Measurements from ENCODE around the gene MYO18B. TPM values are rescaled to one million over a fixed set of nuclear protein-coding genes. Genes with fewer than 3 reads are reported as not detected.

The MYO18B gene
- total RNA-seq, 1 donor from 2014 or later, result not detected

DNA sequence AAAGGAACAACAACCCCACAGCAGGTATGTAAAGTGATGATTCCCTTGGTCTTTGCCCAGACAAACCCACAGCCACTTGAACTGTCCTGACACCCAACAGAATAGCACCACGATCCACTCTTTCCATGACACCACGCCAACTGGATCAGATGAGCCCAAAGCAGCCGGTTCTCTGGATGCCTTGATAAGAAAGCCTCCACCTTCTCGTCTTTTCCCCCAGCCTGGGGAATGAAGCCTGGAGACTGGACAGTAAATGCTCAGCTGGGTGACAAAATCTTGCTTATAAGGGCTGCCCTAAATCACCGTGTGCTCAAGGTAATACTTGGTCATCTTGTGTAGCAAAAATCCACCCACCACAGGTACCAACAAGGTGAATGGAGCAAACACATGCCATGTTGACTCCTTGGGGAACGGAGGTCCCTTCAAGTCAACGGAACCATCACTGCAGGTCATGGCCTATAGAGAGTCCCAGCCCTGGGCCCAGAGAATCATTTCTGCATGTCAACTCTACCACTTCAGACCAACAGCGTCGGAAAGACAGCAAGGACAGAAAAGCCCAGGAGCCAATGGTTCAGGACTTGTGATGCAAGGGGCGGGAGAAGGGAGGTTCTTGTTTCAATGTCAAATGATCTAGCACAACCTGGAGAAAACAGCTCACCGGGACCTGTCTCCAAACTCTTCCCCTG, 2.2 kb upstream of the MYO18B start:
- DNase-seq (ENCODE audit: low read depth, low spot score), result no peak
- TF ChIP-seq, protein P1, sequence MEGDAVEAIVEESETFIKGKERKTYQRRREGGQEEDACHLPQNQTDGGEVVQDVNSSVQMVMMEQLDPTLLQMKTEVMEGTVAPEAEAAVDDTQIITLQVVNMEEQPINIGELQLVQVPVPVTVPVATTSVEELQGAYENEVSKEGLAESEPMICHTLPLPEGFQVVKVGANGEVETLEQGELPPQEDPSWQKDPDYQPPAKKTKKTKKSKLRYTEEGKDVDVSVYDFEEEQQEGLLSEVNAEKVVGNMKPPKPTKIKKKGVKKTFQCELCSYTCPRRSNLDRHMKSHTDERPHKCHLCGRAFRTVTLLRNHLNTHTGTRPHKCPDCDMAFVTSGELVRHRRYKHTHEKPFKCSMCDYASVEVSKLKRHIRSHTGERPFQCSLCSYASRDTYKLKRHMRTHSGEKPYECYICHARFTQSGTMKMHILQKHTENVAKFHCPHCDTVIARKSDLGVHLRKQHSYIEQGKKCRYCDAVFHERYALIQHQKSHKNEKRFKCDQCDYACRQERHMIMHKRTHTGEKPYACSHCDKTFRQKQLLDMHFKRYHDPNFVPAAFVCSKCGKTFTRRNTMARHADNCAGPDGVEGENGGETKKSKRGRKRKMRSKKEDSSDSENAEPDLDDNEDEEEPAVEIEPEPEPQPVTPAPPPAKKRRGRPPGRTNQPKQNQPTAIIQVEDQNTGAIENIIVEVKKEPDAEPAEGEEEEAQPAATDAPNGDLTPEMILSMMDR (conservative IDR thresholded peaks at IDR 0.05), result no peak
- Mint-ChIP-seq H3K36me3 (ENCODE audit: low read depth) (no peaks in the 10 kb centered on the region), H3K9me3 (no peaks in the 10 kb centered on the region), H3K4me1 (no peaks in the 10 kb centered on the region), H3K4me3 (no peak overlapping the region), H3K27me3 (ENCODE audit: low read depth) (no peaks in the 10 kb centered on the region), H3K27ac (ENCODE audit: unreplicated experiment) (no peak overlapping the region)

DNA sequence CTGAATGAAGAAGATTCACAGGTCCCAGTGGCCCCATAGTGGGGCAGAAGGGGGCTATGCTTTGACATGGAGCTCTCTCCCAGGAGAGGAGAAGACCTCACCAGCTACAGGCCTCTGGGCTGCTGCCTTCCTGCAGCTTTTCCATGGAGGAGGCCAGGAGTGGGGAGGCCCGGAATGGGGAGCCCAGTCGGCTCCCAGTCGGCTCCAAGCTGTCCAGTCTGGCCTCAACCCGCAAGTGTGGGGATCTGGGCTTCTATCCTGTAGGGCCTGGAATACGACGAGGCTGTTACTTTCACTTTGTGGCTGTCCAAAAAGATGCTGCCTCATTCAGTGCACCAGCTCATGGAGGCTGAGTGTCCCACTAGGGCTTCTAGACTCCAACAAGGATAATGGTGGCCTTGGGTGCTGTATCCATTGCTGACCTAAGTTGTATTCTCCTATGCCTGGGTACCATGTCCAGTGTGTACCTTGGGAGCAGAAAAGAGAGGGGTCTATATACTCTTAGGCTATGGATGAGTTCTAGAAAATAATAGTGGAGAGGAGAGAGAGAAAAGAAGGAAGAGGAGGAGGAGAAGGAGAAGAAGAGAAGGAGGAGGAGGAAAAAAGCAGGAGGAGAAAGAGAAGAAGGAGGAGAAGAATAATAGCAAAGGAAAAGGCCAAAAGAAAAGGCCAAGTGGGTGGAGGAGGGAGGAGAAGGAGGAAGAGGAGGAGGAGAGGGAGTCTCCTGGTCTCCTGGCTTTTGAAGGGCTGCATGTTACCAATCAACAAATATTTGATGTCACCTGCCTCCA, 1.1 kb downstream of the MYO18B start:
- Mint-ChIP-seq H3K4me3 (no peak overlapping the region), H3K27me3 (ENCODE audit: low read depth) (no peaks in the 10 kb centered on the region), H3K9me3 (no peaks in the 10 kb centered on the region), H3K36me3 (ENCODE audit: low read depth) (no peaks in the 10 kb centered on the region), H3K27ac (ENCODE audit: unreplicated experiment) (no peak overlapping the region), H3K4me1 (no peaks in the 10 kb centered on the region)
- DNase-seq (ENCODE audit: low read depth, low spot score), result no peak
- TF ChIP-seq, protein P1 (conservative IDR thresholded peaks at IDR 0.05), result no peak

DNA sequence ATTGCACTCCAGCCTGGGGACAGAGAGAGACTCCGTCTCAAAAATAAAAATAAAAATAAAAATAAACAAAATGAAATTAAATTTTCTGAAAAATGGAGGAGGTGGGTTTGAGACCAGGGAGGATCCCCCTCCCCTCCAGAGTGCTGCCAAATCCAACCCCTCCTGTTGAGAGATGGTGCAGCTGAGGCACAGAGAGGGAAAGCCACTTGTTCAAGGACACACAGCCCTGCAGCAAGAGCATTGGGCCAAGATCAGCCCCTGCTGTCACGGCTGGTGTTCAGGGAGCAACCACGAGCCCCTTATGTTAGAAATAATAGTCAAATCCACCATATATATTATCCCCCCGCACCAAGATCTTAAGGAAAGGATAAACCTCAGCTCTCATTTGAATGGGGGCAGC, 2.7 kb downstream of the MYO18B start:
- Mint-ChIP-seq H3K9me3 (no peaks in the 10 kb centered on the region), H3K27ac (ENCODE audit: unreplicated experiment) (no peak overlapping the region), H3K4me3 (no peak overlapping the region), H3K27me3 (ENCODE audit: low read depth) (no peaks in the 10 kb centered on the region), H3K4me1 (no peaks in the 10 kb centered on the region), H3K36me3 (ENCODE audit: low read depth) (no peaks in the 10 kb centered on the region)
- no peak for DNase-seq (ENCODE audit: low read depth, low spot score)
- TF ChIP-seq, protein P1 (conservative IDR thresholded peaks at IDR 0.05), result no peak

DNA sequence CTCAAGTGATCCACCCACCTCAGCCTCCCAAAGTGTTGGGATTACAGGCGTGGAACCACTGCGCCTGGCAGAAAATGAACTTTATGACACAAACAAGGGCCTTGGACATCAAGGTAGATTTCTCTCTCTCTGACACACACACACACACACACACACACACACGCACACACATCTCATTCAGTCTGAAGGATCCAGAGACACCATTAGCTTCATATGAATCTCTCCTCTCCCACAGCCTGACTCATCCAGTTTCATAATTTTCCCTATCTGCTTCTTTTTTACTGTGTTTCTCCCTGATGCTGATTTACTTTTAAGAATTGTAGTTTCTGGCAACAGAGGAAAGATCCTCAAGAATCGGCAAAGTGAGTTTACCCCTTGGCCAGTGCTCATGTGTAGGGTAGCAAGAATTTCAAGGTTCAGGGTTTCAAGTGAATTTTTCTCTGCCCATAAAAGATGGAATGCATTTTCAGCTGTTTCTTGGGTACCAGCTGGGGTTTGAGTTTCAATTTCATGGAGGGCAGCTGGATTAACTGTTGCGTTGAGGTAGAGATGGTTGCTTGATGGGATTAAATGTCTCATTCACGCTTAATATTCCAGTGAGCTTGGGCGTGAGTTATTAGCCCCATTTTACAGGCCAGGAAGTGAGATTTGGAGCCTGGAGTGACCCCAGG, 3.5 kb downstream of the MYO18B start:
- H3K27me3 Mint-ChIP-seq (ENCODE audit: low read depth), result no peaks in the 10 kb centered on the region
- H3K36me3 Mint-ChIP-seq (ENCODE audit: low read depth), result no peaks in the 10 kb centered on the region

DNA sequence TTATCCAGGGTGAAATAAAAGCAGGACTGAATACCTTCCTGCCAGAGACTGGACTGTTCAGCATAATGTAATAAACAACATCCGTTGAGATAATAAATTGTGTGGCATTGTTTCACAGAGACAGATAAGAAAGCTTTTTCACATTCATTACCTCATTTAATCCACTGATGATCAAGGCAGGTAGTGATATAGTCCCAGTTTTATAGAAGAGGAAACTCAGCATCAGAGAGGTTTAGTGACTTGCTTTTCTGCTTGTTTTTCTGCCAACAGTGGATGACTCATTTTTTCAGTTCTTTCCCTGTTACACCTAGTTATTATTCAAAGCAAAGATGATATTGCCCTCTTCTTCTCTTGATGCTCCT, 4.0 kb downstream of the MYO18B start:
- no peaks in the 10 kb centered on the region for H3K36me3 Mint-ChIP-seq (ENCODE audit: low read depth)
- no peaks in the 10 kb centered on the region for H3K4me1 Mint-ChIP-seq
- DNase-seq (ENCODE audit: low read depth, low spot score), result no peak
- TF ChIP-seq, protein P1 (conservative IDR thresholded peaks at IDR 0.05), result no peak
- H3K27me3 Mint-ChIP-seq (ENCODE audit: low read depth), result no peaks in the 10 kb centered on the region
- H3K27ac Mint-ChIP-seq (ENCODE audit: unreplicated experiment), result no peak overlapping the region
- H3K4me3 Mint-ChIP-seq, result no peak overlapping the region
- H3K9me3 Mint-ChIP-seq, result no peaks in the 10 kb centered on the region

More for the DNA sequence above, 3.5 kb downstream of the MYO18B start:
- H3K9me3 Mint-ChIP-seq, result no peaks in the 10 kb centered on the region
- H3K4me1 Mint-ChIP-seq, result no peaks in the 10 kb centered on the region
- no peak overlapping the region for H3K4me3 Mint-ChIP-seq
- no peak for DNase-seq (ENCODE audit: low read depth, low spot score)
- H3K27ac Mint-ChIP-seq (ENCODE audit: unreplicated experiment), result no peak overlapping the region
- TF ChIP-seq, protein P1 (conservative IDR thresholded peaks at IDR 0.05), result no peak
